Measurements from ENCODE around the gene PDHA1.

GRCh38 chrX:19388064-19388679 lies 44.4 kb downstream of the PDHA1 start:
- TF ChIP-seq, protein P1, sequence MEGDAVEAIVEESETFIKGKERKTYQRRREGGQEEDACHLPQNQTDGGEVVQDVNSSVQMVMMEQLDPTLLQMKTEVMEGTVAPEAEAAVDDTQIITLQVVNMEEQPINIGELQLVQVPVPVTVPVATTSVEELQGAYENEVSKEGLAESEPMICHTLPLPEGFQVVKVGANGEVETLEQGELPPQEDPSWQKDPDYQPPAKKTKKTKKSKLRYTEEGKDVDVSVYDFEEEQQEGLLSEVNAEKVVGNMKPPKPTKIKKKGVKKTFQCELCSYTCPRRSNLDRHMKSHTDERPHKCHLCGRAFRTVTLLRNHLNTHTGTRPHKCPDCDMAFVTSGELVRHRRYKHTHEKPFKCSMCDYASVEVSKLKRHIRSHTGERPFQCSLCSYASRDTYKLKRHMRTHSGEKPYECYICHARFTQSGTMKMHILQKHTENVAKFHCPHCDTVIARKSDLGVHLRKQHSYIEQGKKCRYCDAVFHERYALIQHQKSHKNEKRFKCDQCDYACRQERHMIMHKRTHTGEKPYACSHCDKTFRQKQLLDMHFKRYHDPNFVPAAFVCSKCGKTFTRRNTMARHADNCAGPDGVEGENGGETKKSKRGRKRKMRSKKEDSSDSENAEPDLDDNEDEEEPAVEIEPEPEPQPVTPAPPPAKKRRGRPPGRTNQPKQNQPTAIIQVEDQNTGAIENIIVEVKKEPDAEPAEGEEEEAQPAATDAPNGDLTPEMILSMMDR (IDR thresholded peaks at IDR 0.05) = no peak
- TF ChIP-seq EP300 (IDR thresholded peaks at IDR 0.05) = no peak
- TF ChIP-seq POLR2A (IDR thresholded peaks at IDR 0.05) = no peak
